Left cardiac atrium (tissue), 4 donors: ENCODE results near the gene ZYG11A. TPM values are rescaled to one million over a fixed set of nuclear protein-coding genes. Genes with fewer than 3 reads are reported as not detected.
"Not testable (repeated sequence)": the region's sequence is repeated elsewhere in the genome, so short reads cannot be mapped to it uniquely, and the experiment has no call there.

Source experiments
- ATAC-seq, 2 donors: fragments of 200-7000 bp; cut with Tn5 transposase; one replicate each; pipeline ENCODE4 v1.9.1; 2020; ENCODE audit warnings: mild to moderate bottlenecking in 2 of 2, moderate library complexity in 2 of 2
- DNase-seq: peaks from one replicate; pipeline ENCODE4 v3.0.0-alpha.2; 2020
- intact Hi-C, 2 donors: fragments of 100-400 bp; cut with DNase I; formaldehyde crosslinking; loops; one replicate each; pipeline versions ENCODE4 v1.14.1 to v1.15.1; 2022 to 2023
- total RNA-seq, 2 donors: library from RNA; stranded (reverse); fragmentation: NEBNext Ultra II Directional; extraction: Animal tissue kit (Norgen Biotek cat#: 25700); gene quantifications; one replicate each; pipeline ENCODE4 v1.2.1, GENCODE V29; 2021
- donor health status: DM: no; HTN: yes; CAD: no.
- donor health status: DM: no; HTN: yes; CAD: no; lungs with severe emphysema.
- donor health status: DM: yes; HTN: yes; CAD: no.
- donor health status: Dilated cardiomyopathy.

Gene ZYG11A
- total RNA-seq, 2 donors from 2014 or later: not detected

- intact Hi-C loops: no loop called here
- ATAC-seq (no peak), DNase-seq (no peak)
These were observed 24.7 kb downstream of the ZYG11A start for GRCh38 chr1:52867087-52867863.

GRCh38 chr1:52869727-52870126 lies 27.2 kb downstream of the ZYG11A start:
- ATAC-seq, DNase-seq, intact Hi-C loops: not testable (repeated sequence)

GRCh38 chr1:52876843-52877242 lies 34.3 kb downstream of the ZYG11A start:
- ATAC-seq (no peak), DNase-seq (no peak)
- intact Hi-C loops: no loop called here

- ATAC-seq: no peak
- no peak for DNase-seq
- intact Hi-C loops: no loop called here
These were observed 35.0 kb downstream of the ZYG11A start for GRCh38 chr1:52877554-52877953.

- no peak for DNase-seq
- ATAC-seq: no peak
- intact Hi-C loops: no loop called here
These were observed 37.6 kb downstream of the ZYG11A start for GRCh38 chr1:52880206-52880605.

GRCh38 chr1:52887483-52887882 lies 44.9 kb downstream of the ZYG11A start:
- no peak for DNase-seq
- ATAC-seq: no peak
- intact Hi-C loops: no loop called here

- DNase-seq (no peak), ATAC-seq (no peak)
- intact Hi-C loops: no loop called here
These were observed 50.1 kb downstream of the ZYG11A start for GRCh38 chr1:52892424-52893215.

GRCh38 chr1:52899445-52899894 lies 56.9 kb downstream of the ZYG11A start:
- DNase-seq (no peak), ATAC-seq (peak in 1 of 2 donors; percentile 76)
- intact Hi-C loops: no loop called here

GRCh38 chr1:52900402-52900801 lies 57.8 kb downstream of the ZYG11A start:
- ATAC-seq (no peak), DNase-seq (no peak)
- intact Hi-C loops: no loop called here

GRCh38 chr1:52901384-52901783 lies 58.8 kb downstream of the ZYG11A start:
- intact Hi-C loops: no loop called here
- ATAC-seq (no peak), DNase-seq (no peak)

- intact Hi-C loops: no loop called here
- no peak for ATAC-seq
- no peak for DNase-seq
These were observed 61.8 kb downstream of the ZYG11A start for GRCh38 chr1:52904208-52904926.

GRCh38 chr1:52904927-52905698 lies 62.6 kb downstream of the ZYG11A start:
- peak; percentile 34 for DNase-seq
- intact Hi-C loops: loop anchor here in 1 of 2 donors (5.0 kb wide), 1 partner anchor 277 kb away; no protein-coding TSS in a partner anchor
- peak; percentile 87 to 90 for ATAC-seq

- ATAC-seq: peak; percentile 67 to 75
- no peak for DNase-seq
- intact Hi-C loops: loop anchor here in 1 of 2 donors (5.0 kb wide), 1 partner anchor 276 kb away; no protein-coding TSS in a partner anchor
These were observed 63.6 kb downstream of the ZYG11A start for GRCh38 chr1:52906135-52906603.

GRCh38 chr1:52907068-52907811 lies 64.7 kb downstream of the ZYG11A start:
- intact Hi-C loops: loop anchor here in 1 of 2 donors (5.0 kb wide), 1 partner anchor 275 kb away; no protein-coding TSS in a partner anchor
- no peak for DNase-seq
- peak in 1 of 2 donors; percentile 33 for ATAC-seq

GRCh38 chr1:52907812-52908153 lies 65.2 kb downstream of the ZYG11A start:
- intact Hi-C loops: loop anchor here in 1 of 2 donors (5.0 kb wide), 1 partner anchor 275 kb away; no protein-coding TSS in a partner anchor
- no peak for DNase-seq
- ATAC-seq: no peak

- no peak for ATAC-seq
- no peak for DNase-seq
- intact Hi-C loops: no loop called here
These were observed 69.0 kb downstream of the ZYG11A start for GRCh38 chr1:52911541-52911940.

- ATAC-seq: no peak
- DNase-seq: no peak
- intact Hi-C loops: no loop called here
These were observed 70.5 kb downstream of the ZYG11A start for GRCh38 chr1:52913014-52913413.

GRCh38 chr1:52913537-52913936 lies 71.0 kb downstream of the ZYG11A start:
- ATAC-seq (no peak), DNase-seq (no peak)
- intact Hi-C loops: no loop called here
